ENCODE results near the gene PIK3R3.

DNA sequence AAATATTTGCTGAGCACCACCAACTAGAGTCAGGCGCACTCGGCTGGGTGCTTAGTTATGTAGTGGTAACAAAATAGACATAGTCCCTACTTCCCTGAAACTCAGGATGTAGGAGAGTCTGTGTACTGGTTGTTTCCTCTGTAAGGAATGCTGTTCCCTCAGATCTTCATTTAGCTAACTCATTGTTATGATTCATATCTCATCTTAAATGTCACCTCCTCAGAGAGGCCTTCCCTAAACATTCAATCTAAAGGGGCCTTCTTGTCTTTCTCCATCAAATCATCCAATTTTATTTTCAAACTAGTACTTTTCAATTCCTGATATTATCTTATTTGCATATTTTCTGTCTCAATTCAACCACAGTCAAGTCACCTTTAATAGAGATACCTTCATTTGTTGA lies 132.9 kb downstream of the PIK3R3 start:
- TF ChIP-seq POLR2AphosphoS5 (IDR thresholded peaks at IDR 0.05; ENCODE audit: borderline replicate concordance, low read depth, low read length) (no peak), EZH2 (IDR thresholded peaks at IDR 0.05) (no peak)

All from SK-N-MC (cell line).